Progenitor cell of endocrine pancreas (in vitro differentiated cells): ENCODE measurements around the gene TSSC4. TPM values are rescaled to one million over a fixed set of nuclear protein-coding genes. Genes with fewer than 3 reads are reported as not detected.

Experiments
- DNase-seq: peaks from one replicate; pipeline ENCODE4 v3.0.0; 2021; ENCODE audit warnings: low spot score; ENCODE audit not compliant: unreplicated experiment
- H3K27ac Mint-ChIP-seq: 2 replicates; pipeline ENCODE4 v1.8.0; 2021; ENCODE audit warnings: mild to moderate bottlenecking, moderate library complexity, mixed read lengths
- H3K27me3 Mint-ChIP-seq: 2 replicates; pipeline ENCODE4 v1.8.0; 2021; ENCODE audit warnings: mixed read lengths
- H3K36me3 Mint-ChIP-seq: 2 replicates; pipeline ENCODE4 v1.8.0; 2022; ENCODE audit warnings: mixed read lengths; ENCODE audit not compliant: insufficient read depth
- H3K4me1 Mint-ChIP-seq: 2 replicates; pipeline ENCODE4 v1.8.0; 2021; ENCODE audit warnings: low read depth, mixed read lengths
- H3K4me3 Mint-ChIP-seq: 2 replicates; pipeline ENCODE4 v1.8.0; 2021; ENCODE audit warnings: low read depth, mild to moderate bottlenecking, moderate library complexity, mixed read lengths
- H3K9me3 Mint-ChIP-seq: 2 replicates; pipeline ENCODE4 v1.8.0; 2021; ENCODE audit warnings: low read depth, mixed read lengths
- CTCF ChIP-seq: fragments of 200-600 bp; sonication (generic); IDR thresholded peaks from one replicate; pipeline ENCODE4 v1.5.0; 2021; ENCODE audit warnings: antibody characterized with exemption, mild to moderate bottlenecking; ENCODE audit not compliant: unreplicated experiment
- total RNA-seq: library from RNA; stranded (reverse); gene quantifications from 2 replicates; pipeline ENCODE4 v1.2.1, GENCODE V29; 2021

Gene TSSC4
- total RNA-seq, 1 donor from 2014 or later, result 50.2 TPM

- no peak for TF ChIP-seq CTCF
- peaks cover 5% of the 10 kb centered on the region for H3K9me3 Mint-ChIP-seq
- H3K4me3 Mint-ChIP-seq, result no peak overlapping the region
- no peaks in the 10 kb centered on the region for H3K4me1 Mint-ChIP-seq
- no peaks in the 10 kb centered on the region for H3K36me3 Mint-ChIP-seq
- no peak for DNase-seq
- H3K27me3 Mint-ChIP-seq, result peaks cover 69% of the 10 kb centered on the region
- no peak overlapping the region for H3K27ac Mint-ChIP-seq
Observed at GRCh38 chr11:2452321-2453012, 51.9 kb downstream of the TSSC4 start.

- H3K27ac Mint-ChIP-seq, result no peak overlapping the region
- H3K4me1 Mint-ChIP-seq, result no peaks in the 10 kb centered on the region
- H3K36me3 Mint-ChIP-seq, result no peaks in the 10 kb centered on the region
- no peak overlapping the region for H3K4me3 Mint-ChIP-seq
- DNase-seq, result no peak
- H3K9me3 Mint-ChIP-seq, result peaks cover 5% of the 10 kb centered on the region
- H3K27me3 Mint-ChIP-seq, result peaks cover 72% of the 10 kb centered on the region
- TF ChIP-seq CTCF, result no peak
Observed at GRCh38 chr11:2453436-2453835, 52.9 kb downstream of the TSSC4 start.

Other genes with a start within 250 kb of the TSSC4 start
- 68.7 and 75.2 TPM in 2 replicates for gene INS, start 239.5 kb upstream of the TSSC4 start, total RNA-seq
- gene TH, start 228.9 kb upstream of the TSSC4 start, total RNA-seq, result 0.53 and 1.1 TPM in 2 replicates
- 1.6 and 2.4 TPM in 2 replicates for gene ASCL2, start 130.2 kb upstream of the TSSC4 start, total RNA-seq
- 0.69 and 0.87 TPM in 2 replicates for gene C11orf21, start 98.8 kb upstream of the TSSC4 start, total RNA-seq
- 3.4 and 4.5 TPM in 2 replicates for gene TSPAN32, start 98.7 kb upstream of the TSSC4 start, total RNA-seq
- gene CD81, start 23.4 kb upstream of the TSSC4 start, total RNA-seq, result 166 and 171 TPM in 2 replicates
- 0.46 and 0.84 TPM in 2 replicates for gene TRPM5, start 43.8 kb downstream of the TSSC4 start, total RNA-seq
- 3.1 and 3.3 TPM in 2 replicates for gene KCNQ1, start 44.3 kb downstream of the TSSC4 start, total RNA-seq